Endothelial cell of umbilical vein (primary cell): ENCODE data around the gene TMPRSS5.
"Not testable (repeated sequence)": the region's sequence is repeated elsewhere in the genome, so short reads cannot be mapped to it uniquely, and the experiment has no call there.

Experiments used
- CTCF ChIP-seq, 2 donors: IDR thresholded peaks; 1 replicate in 1 of 2; 2 replicates in 1 of 2; pipeline ENCODE4 v1.5.1; 2011; ENCODE audit warnings: low read length in 2 of 2, mild to moderate bottlenecking in 2 of 2, moderate library complexity in 2 of 2, control low read depth in 1 of 2, inconsistent platforms in 1 of 2, low read depth in 1 of 2; ENCODE audit not compliant: insufficient read depth in 1 of 2; ENCODE audit errors: extremely low read depth in 1 of 2
- MYC ChIP-seq: IDR thresholded peaks from one replicate; pipeline ENCODE4 v1.6.1; 2011; ENCODE audit warnings: mild to moderate bottlenecking, low read depth, low read length

- not testable (repeated sequence) for TF ChIP-seq CTCF (IDR thresholded peaks at IDR 0.05; ENCODE audit: extremely low read depth in 1 of 2, insufficient read depth in 1 of 2, low read depth in 1 of 2, low read length in 2 of 2); MYC
These were observed 2.6 kb downstream of the TMPRSS5 start for GRCh38 chr11:113703551-113703950.
